HG03442 (cell line): ENCODE results near the gene CDK13.
A peak's percentile ranks its signal among the peaks of the same experiment; 100 is the strongest.

Source experiments
- ATAC-seq: cut with Tn5 transposase; IDR thresholded peaks from one replicate; pipeline ENCODE4 v1.9.1; 2021; ENCODE audit warnings: mild to moderate bottlenecking, moderate library complexity; ENCODE audit not compliant: unreplicated experiment

Gene CDK13

GRCh38 chr7:39949971-39950472 is at the start of gene CDK13:
TSS of gene CDK13 (plus strand) at chr7:39950256. CDS start at chr7:39950642, 386 bp downstream.
- ATAC-seq, result peak; percentile 36

- ATAC-seq, result no peak
These were observed 46.0 kb upstream of the CDK13 start for GRCh38 chr7:39904077-39904486.

- no peak for ATAC-seq
These were observed 41.9 kb upstream of the CDK13 start for GRCh38 chr7:39908141-39908540.

GRCh38 chr7:39908973-39909372 is 41.1 kb upstream of the CDK13 start:
- ATAC-seq, result no peak

GRCh38 chr7:39909526-39909925 is 40.5 kb upstream of the CDK13 start:
- ATAC-seq, result no peak

GRCh38 chr7:39910108-39910869 is 39.8 kb upstream of the CDK13 start:
- no peak for ATAC-seq

- no peak for ATAC-seq
These were observed 38.9 kb upstream of the CDK13 start for GRCh38 chr7:39911167-39911566.

GRCh38 chr7:39915847-39916246 is 34.2 kb upstream of the CDK13 start:
- ATAC-seq, result peak; percentile 61

GRCh38 chr7:39919646-39920045 is 30.4 kb upstream of the CDK13 start:
- no peak for ATAC-seq

- no peak for ATAC-seq
These were observed 28.4 kb upstream of the CDK13 start for GRCh38 chr7:39921506-39922175.

GRCh38 chr7:39922580-39922979 is 27.5 kb upstream of the CDK13 start:
- no peak for ATAC-seq

- ATAC-seq, result no peak
These were observed 27.0 kb upstream of the CDK13 start for GRCh38 chr7:39923091-39923490.

- no peak for ATAC-seq
These were observed 25.9 kb upstream of the CDK13 start for GRCh38 chr7:39924122-39924521.

- no peak for ATAC-seq
These were observed 23.9 kb upstream of the CDK13 start for GRCh38 chr7:39926111-39926510.

- no peak for ATAC-seq
These were observed 23.0 kb upstream of the CDK13 start for GRCh38 chr7:39927018-39927417.

GRCh38 chr7:39934132-39934531 is 15.9 kb upstream of the CDK13 start:
- ATAC-seq, result no peak

- no peak for ATAC-seq
These were observed 13.3 kb upstream of the CDK13 start for GRCh38 chr7:39936761-39937160.

- no peak for ATAC-seq
These were observed 12.5 kb upstream of the CDK13 start for GRCh38 chr7:39937366-39938153.

GRCh38 chr7:39942883-39943282 is 7.2 kb upstream of the CDK13 start:
- no peak for ATAC-seq

GRCh38 chr7:39946693-39947092 is 3.4 kb upstream of the CDK13 start:
- no peak for ATAC-seq

- ATAC-seq, result no peak
These were observed 1.6 kb upstream of the CDK13 start for GRCh38 chr7:39948375-39948955.
